HEK293 (cell line): Measurements from ENCODE around the gene WNT7B.

Source experiments
- KLF1 ChIP-seq: fragments of 450-650 bp; formaldehyde crosslinking; IDR thresholded peaks from 2 replicates; pipeline ENCODE4 v1.5.1; 2016; ENCODE audit warnings: missing biosample characterization, missing genetic modification characterization
- YY1 ChIP-seq: fragments of 450-650 bp; formaldehyde crosslinking; IDR thresholded peaks from 2 replicates; pipeline ENCODE4 v1.5.1; 2018; ENCODE audit warnings: missing biosample characterization, missing genetic modification characterization
- ZIC2 ChIP-seq: fragments of 450-650 bp; formaldehyde crosslinking; IDR thresholded peaks from 2 replicates; pipeline ENCODE4 v1.5.1; 2016; ENCODE audit warnings: missing biosample characterization, missing genetic modification characterization
- ZNF174 ChIP-seq: fragments of 450-650 bp; formaldehyde crosslinking; IDR thresholded peaks from 2 replicates; pipeline ENCODE4 v1.5.0; 2017; ENCODE audit warnings: missing biosample characterization, mild to moderate bottlenecking, missing genetic modification characterization
- ZNF239 ChIP-seq: fragments of 450-650 bp; formaldehyde crosslinking; IDR thresholded peaks from 2 replicates; pipeline ENCODE4 v1.5.1; 2016; ENCODE audit warnings: missing biosample characterization, missing genetic modification characterization
- ZNF274 ChIP-seq, 2 experiments: fragments of 200-500 bp in 1 of 2; fragments of 450-650 bp in 1 of 2; sonication (Bioruptor generic) in 1 of 2; formaldehyde crosslinking in 1 of 2; IDR thresholded peaks; 2 replicates each; pipeline versions ENCODE4 v1.5.1 to v1.6.1; 2014 to 2016; ENCODE audit warnings: borderline replicate concordance in 1 of 2, inconsistent platforms in 1 of 2, low read length in 1 of 2, missing biosample characterization in 1 of 2, missing genetic modification characterization in 1 of 2
- ZNF292 ChIP-seq: fragments of 450-650 bp; formaldehyde crosslinking; IDR thresholded peaks from 2 replicates; pipeline ENCODE4 v1.5.1; 2016; ENCODE audit warnings: low read depth, missing biosample characterization, missing genetic modification characterization, borderline replicate concordance
- ZNF768 ChIP-seq: fragments of 450-650 bp; formaldehyde crosslinking; IDR thresholded peaks from 2 replicates; pipeline ENCODE4 v1.5.1; 2018; ENCODE audit warnings: missing biosample characterization, mild to moderate bottlenecking, missing genetic modification characterization
- TF ChIP-seq, protein P1 (sequence below): fragments of 450-650 bp; formaldehyde crosslinking; IDR thresholded peaks from 2 replicates; pipeline ENCODE4 v1.5.1; 2016; ENCODE audit warnings: missing biosample characterization, missing genetic modification characterization
- TF ChIP-seq, protein P2 (sequence below): fragments of 450-650 bp; formaldehyde crosslinking; optimal IDR thresholded peaks from 2 replicates; pipeline ENCODE3; 2016; ENCODE audit warnings: missing biosample characterization, mild to moderate bottlenecking, missing genetic modification characterization
- TF ChIP-seq, protein P3 (sequence below): IDR thresholded peaks from 2 replicates; pipeline ENCODE4 v1.6.1; 2011; ENCODE audit warnings: mild to moderate bottlenecking, low read depth, low read length, borderline replicate concordance
- TF ChIP-seq, protein P4 (sequence below): fragments of 450-650 bp; formaldehyde crosslinking; IDR thresholded peaks from 2 replicates; pipeline ENCODE4 v1.5.1; 2016; ENCODE audit warnings: missing biosample characterization, missing genetic modification characterization
- TF ChIP-seq, protein P5 (sequence below): fragments of 450-650 bp; formaldehyde crosslinking; IDR thresholded peaks from 2 replicates; pipeline ENCODE4 v1.5.1; 2017; ENCODE audit warnings: missing biosample characterization, missing genetic modification characterization

DNA sequence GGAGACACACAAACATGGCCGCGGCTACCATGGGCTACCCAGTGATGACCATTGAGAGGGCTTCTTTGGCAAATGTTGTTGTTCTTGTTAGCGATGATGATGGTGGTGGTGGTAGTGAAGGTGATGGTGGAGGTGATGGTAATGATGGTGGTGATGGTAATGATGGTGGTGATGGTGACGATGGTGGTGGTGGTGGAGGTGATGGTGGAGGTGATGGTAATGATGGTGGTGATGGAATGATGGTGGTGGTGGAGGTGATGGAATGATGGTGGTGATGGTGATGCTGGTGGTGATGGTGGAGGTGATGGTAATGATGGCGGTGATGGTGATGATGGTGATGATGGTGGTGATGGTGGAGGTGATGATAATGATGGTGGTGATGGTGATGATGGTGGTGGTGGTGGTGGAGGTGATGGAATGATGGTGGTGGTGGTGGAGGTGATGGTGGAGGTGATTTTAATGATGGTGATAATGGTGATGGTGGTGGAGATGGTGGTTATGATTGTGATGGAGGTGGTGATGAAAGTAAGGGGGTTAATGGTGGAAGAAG is 16.3 kb upstream of the WNT7B start:
- TF ChIP-seq ZNF274 (IDR thresholded peaks at IDR 0.05; ENCODE audit: low read length) (no peak), ZNF274 (tag by site-specific recombination; IDR thresholded peaks at IDR 0.05; ENCODE audit: borderline replicate concordance) (no peak; the same call in 1 of the 2 replicates), ZNF768 (tag by site-specific recombination) (no peak), KLF1 (no peak), ZNF292 (tag by site-specific recombination) (no peak), ZNF239 (tag by site-specific recombination) (0 out of 2 replicates have a peak, but pooled peaks have one; percentile 6), YY1 (tag by site-specific recombination) (no peak; the same call in 1 of the 2 replicates), ZNF174 (tag by site-specific recombination) (no peak), ZIC2 (tag by site-specific recombination) (no peak)
- TF ChIP-seq, protein P1, sequence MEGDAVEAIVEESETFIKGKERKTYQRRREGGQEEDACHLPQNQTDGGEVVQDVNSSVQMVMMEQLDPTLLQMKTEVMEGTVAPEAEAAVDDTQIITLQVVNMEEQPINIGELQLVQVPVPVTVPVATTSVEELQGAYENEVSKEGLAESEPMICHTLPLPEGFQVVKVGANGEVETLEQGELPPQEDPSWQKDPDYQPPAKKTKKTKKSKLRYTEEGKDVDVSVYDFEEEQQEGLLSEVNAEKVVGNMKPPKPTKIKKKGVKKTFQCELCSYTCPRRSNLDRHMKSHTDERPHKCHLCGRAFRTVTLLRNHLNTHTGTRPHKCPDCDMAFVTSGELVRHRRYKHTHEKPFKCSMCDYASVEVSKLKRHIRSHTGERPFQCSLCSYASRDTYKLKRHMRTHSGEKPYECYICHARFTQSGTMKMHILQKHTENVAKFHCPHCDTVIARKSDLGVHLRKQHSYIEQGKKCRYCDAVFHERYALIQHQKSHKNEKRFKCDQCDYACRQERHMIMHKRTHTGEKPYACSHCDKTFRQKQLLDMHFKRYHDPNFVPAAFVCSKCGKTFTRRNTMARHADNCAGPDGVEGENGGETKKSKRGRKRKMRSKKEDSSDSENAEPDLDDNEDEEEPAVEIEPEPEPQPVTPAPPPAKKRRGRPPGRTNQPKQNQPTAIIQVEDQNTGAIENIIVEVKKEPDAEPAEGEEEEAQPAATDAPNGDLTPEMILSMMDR = no peak
- TF ChIP-seq, protein P2, sequence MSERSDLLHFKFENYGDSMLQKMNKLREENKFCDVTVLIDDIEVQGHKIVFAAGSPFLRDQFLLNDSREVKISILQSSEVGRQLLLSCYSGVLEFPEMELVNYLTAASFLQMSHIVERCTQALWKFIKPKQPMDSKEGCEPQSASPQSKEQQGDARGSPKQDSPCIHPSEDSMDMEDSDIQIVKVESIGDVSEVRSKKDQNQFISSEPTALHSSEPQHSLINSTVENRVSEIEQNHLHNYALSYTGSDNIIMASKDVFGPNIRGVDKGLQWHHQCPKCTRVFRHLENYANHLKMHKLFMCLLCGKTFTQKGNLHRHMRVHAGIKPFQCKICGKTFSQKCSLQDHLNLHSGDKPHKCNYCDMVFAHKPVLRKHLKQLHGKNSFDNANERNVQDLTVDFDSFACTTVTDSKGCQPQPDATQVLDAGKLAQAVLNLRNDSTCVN (tag by site-specific recombination) = no peak
- TF ChIP-seq, protein P3, sequence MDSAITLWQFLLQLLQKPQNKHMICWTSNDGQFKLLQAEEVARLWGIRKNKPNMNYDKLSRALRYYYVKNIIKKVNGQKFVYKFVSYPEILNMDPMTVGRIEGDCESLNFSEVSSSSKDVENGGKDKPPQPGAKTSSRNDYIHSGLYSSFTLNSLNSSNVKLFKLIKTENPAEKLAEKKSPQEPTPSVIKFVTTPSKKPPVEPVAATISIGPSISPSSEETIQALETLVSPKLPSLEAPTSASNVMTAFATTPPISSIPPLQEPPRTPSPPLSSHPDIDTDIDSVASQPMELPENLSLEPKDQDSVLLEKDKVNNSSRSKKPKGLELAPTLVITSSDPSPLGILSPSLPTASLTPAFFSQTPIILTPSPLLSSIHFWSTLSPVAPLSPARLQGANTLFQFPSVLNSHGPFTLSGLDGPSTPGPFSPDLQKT = no peak
- TF ChIP-seq, protein P4, sequence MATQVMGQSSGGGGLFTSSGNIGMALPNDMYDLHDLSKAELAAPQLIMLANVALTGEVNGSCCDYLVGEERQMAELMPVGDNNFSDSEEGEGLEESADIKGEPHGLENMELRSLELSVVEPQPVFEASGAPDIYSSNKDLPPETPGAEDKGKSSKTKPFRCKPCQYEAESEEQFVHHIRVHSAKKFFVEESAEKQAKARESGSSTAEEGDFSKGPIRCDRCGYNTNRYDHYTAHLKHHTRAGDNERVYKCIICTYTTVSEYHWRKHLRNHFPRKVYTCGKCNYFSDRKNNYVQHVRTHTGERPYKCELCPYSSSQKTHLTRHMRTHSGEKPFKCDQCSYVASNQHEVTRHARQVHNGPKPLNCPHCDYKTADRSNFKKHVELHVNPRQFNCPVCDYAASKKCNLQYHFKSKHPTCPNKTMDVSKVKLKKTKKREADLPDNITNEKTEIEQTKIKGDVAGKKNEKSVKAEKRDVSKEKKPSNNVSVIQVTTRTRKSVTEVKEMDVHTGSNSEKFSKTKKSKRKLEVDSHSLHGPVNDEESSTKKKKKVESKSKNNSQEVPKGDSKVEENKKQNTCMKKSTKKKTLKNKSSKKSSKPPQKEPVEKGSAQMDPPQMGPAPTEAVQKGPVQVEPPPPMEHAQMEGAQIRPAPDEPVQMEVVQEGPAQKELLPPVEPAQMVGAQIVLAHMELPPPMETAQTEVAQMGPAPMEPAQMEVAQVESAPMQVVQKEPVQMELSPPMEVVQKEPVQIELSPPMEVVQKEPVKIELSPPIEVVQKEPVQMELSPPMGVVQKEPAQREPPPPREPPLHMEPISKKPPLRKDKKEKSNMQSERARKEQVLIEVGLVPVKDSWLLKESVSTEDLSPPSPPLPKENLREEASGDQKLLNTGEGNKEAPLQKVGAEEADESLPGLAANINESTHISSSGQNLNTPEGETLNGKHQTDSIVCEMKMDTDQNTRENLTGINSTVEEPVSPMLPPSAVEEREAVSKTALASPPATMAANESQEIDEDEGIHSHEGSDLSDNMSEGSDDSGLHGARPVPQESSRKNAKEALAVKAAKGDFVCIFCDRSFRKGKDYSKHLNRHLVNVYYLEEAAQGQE (tag by site-specific recombination) = no peak
- TF ChIP-seq, protein P5, sequence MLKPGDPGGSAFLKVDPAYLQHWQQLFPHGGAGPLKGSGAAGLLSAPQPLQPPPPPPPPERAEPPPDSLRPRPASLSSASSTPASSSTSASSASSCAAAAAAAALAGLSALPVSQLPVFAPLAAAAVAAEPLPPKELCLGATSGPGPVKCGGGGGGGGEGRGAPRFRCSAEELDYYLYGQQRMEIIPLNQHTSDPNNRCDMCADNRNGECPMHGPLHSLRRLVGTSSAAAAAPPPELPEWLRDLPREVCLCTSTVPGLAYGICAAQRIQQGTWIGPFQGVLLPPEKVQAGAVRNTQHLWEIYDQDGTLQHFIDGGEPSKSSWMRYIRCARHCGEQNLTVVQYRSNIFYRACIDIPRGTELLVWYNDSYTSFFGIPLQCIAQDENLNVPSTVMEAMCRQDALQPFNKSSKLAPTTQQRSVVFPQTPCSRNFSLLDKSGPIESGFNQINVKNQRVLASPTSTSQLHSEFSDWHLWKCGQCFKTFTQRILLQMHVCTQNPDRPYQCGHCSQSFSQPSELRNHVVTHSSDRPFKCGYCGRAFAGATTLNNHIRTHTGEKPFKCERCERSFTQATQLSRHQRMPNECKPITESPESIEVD = no peak
